Measurements from ENCODE around the gene ERN2. TPM values are rescaled to one million over a fixed set of nuclear protein-coding genes. Genes with fewer than 3 reads are reported as not detected.

The ERN2 gene
- total and polyA plus RNA-seq, 2 of the 13 experiments (the other 11 are each of a cell fraction or from before 2014, with no cell fraction given) = 2.2 to 3.5 TPM

- TF ChIP-seq E2F1 (CRISPR knock-in tag; IDR thresholded peaks at IDR 0.05) (peak; percentile 100), PCBP1 (IDR thresholded peaks at IDR 0.05; ENCODE audit: borderline replicate concordance, low read depth, low read length) (peak; percentile 92; the same call in 1 of the 2 replicates), REST (IDR thresholded peaks at IDR 0.05; ENCODE audit: borderline replicate concordance in 1 of 2, low read depth in 1 of 2, low read length in 2 of 2) (peak in 1 of 2 experiments; percentile 44; a peak in 2 of 4 replicates), FLYWCH1 (CRISPR knock-in tag; IDR thresholded peaks at IDR 0.05) (peak; percentile 95), SAFB2 (CRISPR knock-in tag; IDR thresholded peaks at IDR 0.05; ENCODE audit: borderline replicate concordance, low read depth) (peak; percentile 22; the same call in 1 of the 2 replicates), ZNF891 (CRISPR knock-in tag; IDR thresholded peaks at IDR 0.05) (peak; percentile 97), PLSCR1 (CRISPR knock-in tag; IDR thresholded peaks at IDR 0.05; ENCODE audit: borderline replicate concordance) (peak; percentile 1), ZNF746 (CRISPR knock-in tag; IDR thresholded peaks at IDR 0.05) (peak; percentile 95), ZNF20 (CRISPR knock-in tag; IDR thresholded peaks at IDR 0.05) (peak; percentile 94; the same call in 1 of the 2 replicates), MNT (IDR thresholded peaks at IDR 0.05) (peak; percentile 83), GZF1 (CRISPR knock-in tag; IDR thresholded peaks at IDR 0.05) (peak; percentile 45; the same call in 1 of the 2 replicates), HINFP (CRISPR knock-in tag; IDR thresholded peaks at IDR 0.05; ENCODE audit: low read depth) (peak; percentile 93)
Measured at GRCh38 chr16:23640931-23641765, 71.9 kb downstream of the ERN2 start, which contains the start of the genes DCTN5 and PALB2 (continued).

All from HepG2 (cell line).